Renal cortex interstitium (tissue), 11 donors: ENCODE results near the gene THSD7B. TPM values are rescaled to one million over a fixed set of nuclear protein-coding genes. Genes with fewer than 3 reads are reported as not detected.
"Not testable (repeated sequence)": the region's sequence is repeated elsewhere in the genome, so short reads cannot be mapped to it uniquely, and the experiment has no call there.

Experiments
- DNase-seq, 11 donors: peaks; one replicate each; pipeline ENCODE4 v3.0.0-alpha.2; 2013; ENCODE audit warnings: low read depth in 9 of 11, low spot score in 4 of 11; ENCODE audit errors: extremely low read depth in 1 of 11
- polyA plus RNA-seq, 3 donors: library from polyadenylated mRNA; unstranded; fragments of 120-200 nt; gene quantifications; one replicate each; pipeline ENCODE4 v1.2.1, GENCODE V29; 2013; ENCODE audit not compliant: insufficient read length in 3 of 3

Gene THSD7B
- polyA plus RNA-seq, 3 donors = 2.5 to 5.6 (median 2.9) TPM

DNA sequence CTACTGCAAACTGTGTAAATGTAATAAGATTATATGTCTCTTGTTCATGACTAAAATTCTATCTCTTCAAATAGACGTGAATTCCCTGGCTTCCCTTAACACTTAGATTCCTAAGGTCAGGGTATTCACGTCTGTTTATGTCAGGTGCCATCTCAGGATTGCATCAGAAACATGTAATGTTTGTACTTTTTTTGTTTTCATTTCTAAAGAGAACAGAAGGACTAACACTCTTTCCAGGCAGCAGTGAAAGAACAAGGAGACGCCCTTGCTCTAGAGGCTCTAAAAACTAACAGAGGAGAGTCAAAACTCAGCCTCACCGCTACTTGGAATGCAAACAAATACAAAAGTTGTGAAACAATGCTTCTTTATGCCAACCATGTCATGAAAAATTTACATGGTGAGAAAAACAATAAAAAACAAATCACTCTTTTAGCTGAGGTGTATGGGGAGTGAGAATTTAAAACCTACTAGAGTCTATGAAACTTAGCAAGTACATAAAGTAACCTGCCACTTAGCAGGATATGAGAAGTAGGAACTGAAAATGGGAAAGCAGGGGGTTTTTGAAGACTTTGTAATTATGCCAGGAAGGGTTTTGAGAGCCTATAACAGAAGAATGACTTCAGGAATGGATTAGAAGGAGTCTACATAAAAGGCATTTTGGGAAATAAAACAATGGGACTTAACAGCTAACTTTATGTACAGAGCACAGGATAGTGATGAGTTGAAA lies 522.7 kb downstream of the THSD7B start:
- no peak for DNase-seq

DNA sequence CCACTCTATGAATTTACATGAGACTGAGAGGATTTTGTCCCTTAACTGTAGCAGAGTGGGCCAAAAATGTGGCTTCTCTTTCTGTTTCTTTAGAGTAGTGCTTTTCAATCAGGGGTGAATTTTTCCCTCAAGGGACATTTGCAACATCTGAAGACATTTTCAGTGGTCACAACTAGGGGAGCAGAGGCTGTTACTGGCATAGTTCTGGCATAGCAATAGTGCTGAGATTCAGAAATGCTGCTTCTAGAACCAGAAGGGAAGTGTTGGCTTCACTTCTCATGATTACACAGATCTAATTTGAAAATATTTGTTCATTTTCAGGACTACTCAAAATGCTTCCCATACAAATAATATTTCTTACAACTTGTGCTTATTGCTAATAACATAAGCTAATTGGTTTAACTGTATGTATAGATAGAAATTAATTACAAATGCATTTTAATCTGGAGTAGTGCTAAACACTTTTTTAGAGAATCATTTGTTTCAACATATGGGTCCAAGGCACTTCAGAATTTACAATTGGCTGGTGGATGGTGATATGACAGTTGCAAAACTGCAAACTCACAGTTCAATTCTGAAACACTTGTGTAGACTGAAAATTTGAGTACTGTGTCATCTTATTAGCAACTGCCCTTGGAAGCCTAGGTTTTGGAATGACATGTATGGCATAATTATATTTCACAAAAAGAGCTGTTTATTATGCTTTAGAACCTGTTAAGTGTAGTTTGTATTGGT lies 526.7 kb downstream of the THSD7B start:
- DNase-seq = no peak

DNA sequence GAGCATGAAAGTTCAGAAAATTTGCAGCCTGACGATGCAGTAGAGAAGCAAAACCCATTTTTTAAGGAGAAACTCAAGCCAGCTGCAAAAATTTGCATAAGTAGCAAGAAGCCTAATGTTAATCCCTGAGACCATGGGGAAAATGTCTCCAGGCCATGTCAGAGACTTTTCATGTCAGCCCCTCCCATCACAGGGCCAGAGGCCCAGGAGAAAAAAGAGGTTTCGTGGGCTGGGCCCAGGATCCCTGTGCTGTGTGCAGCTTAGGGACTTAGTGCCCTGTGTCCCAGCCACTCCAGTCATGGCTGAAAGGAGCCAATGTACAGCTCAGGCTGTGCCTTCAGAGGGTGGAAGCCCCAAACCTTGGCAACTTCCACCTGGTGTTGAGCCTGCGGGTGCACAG lies 533.0 kb downstream of the THSD7B start:
- no peak for DNase-seq

DNA sequence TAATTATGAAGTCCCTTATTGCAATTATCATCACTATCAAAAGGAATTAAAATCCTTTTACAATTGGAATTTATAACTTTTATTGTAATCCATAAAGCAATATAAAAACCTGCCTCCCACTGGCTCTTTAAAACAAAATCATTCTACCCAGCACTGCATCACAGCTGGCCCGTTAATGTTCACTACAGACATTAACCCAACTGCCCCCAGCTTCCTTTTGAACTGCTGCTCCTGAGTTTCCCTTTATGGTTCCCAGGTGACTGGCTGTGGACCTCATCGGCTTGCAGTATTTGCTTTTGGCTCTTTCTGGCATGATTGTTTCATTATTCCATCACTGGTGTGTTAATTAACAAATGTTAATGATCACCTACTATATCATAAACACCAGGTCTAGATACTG lies 535.6 kb downstream of the THSD7B start:
- DNase-seq = no peak

DNA sequence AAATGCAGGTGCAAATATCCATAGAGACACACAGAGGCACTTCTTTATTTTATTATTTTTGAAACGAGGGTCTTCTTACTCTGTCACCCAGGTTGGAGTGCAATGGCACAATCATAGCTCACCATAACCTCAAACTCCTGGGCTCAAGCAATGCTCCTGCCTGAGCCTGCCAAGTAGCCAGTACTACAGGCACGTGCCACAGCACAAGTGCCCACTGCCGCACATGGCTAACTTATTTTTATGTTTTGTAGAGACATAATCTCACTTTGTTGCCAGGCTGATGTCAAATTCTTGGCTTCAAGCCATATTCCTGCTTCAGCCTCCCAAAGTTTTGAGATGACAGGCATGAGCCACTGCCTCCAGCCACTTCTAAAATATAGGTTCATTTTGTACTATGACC lies 537.6 kb downstream of the THSD7B start:
- no peak for DNase-seq

DNA sequence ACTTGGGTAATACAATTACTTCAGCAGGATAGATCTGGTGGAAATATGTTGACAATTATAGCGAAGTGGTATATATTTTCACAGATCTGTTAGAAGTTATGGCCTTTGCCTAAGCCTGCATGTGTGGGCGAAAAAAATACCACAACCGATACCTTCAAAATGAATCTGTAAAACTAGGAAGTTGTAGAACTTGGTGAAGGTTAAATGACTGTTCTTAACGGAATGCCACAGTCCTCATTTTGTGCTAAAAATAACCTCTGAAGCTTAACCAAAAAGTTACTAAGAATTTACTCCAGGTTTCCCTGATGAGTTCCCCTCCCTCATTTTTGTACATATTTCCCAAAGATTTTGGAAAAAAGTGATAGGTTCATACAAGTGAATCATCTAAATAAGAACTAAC lies 550.7 kb downstream of the THSD7B start:
- no peak for DNase-seq

DNA sequence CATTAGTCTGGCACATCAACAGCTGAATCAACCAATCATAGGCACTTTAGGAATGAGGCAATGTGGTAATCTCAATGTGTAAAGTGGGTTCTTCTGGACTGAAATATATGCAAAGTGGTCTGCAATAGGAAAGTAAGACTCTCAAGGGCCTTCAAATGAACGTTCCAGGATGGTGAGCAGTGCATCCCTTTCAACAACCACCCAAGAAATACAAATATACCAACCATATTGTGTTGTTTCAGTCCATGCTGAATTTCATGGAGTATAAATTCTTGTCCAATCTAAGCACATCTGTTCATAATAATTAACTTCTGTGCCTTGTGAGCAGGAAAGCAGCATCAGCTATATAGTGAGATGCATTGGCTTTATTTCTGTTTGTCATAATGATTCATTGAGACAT lies 556.2 kb downstream of the THSD7B start:
- no peak for DNase-seq

DNA sequence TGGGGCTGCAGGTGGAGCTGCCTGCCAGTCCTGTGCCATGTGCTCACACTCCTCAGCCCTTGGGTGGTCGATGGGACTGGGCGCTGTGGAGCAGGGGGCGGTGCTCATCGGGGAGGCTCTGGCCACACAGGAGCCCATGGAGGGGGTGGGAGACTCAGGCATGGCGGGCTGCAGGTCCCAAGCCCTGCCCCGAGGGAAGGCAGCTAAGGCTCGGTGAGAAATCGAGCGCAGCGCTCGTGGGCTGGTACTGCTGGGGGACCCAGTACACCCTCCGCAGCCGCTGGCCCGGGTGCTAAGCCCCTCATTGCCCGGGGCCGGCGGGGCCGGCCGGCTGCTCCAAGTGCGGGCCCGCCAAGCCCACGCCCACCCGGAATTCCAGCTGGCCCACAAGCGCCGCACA lies 566.2 kb downstream of the THSD7B start:
- not testable (repeated sequence) for DNase-seq

DNA sequence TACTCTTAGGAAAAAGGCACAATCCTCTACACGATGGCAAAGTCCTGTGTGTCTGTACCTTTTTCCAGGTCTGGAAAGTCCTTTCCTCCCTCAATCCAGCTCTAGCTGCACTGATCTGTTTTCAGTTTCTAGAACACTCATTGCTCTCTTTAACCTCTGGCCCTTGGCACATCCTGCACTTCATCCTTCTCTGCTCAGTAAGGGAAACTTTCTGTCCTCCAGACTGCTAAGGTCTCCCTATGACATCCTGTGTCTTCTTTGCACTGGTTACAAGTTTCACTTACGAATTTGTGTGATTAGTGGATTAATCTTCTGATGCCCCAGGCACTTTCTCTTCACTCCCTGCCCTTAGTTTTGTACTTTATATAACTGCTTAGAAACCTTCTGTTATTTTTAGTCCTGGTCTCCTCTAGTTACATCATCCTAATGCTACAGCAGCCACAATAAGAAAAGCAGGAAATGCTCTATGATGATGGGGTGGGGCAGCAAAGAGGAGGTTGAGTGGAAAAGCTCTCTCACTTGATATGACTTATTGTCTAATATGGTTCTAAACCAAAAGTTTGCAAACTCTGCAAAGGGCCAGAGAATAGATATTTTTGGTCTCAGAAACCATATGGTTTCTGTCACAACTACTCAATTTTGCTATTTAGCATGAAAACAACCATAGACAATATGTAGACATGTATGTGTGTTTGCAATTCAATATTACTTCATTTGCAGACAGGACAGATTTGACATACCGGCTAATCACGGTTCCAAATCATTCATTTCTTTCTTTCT lies 568.2 kb downstream of the THSD7B start:
- no peak for DNase-seq

DNA sequence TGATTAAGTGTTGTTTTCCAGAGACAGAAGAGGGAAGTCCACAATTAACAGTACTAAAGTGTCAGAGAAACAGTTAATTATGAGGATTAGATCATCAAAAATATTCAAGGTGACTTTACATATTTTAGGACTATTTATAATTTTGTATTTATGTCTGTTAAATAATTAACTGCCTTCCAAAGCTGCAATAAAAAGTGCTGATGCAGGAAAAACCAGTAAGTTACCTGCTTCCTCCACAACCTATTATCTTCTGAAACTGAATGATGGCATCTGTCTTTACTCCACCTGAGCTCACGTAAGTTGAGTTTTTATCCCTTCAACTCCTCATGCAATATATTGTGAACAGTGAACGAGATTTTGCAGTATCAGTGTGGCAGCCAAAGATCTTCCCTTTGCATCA lies 570.7 kb downstream of the THSD7B start:
- no peak for DNase-seq

DNA sequence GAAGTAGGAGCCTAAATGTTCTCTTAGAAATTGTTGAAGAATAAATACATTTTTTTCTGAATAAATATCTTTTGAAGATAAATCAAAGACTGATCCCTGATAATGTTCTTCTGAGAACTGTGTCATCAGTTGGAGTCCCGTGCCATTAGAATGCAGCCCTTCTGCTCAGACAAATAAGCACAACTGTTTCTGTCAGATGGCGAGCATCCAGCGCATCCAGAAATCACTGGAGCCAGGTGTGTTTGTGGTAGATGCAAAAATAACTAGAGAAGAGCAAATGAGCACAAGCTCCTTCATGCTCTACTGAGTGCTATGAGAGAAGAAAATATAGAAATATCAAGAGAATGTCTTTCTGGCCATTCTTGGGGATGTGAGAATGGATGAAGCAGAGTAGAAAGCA lies 573.7 kb downstream of the THSD7B start:
- no peak for DNase-seq

DNA sequence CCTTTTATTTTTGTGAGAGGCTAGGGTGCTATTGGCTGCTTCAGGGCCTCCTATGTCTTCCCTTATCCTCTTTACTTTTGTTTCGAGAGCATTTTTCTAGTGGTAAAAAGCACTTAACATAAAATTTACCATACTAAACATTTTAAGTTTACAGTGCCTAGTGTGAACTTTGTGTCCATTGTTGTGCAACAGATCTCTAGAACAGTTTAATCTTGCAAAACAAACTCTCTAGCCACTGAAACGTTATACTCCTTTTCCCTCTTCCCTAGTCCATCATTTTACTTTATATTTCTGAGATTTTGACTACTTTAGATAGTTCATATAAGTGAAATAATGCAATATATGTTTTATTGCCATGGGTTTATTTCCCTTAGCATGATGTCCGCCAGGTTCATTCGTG lies 580.6 kb downstream of the THSD7B start:
- no peak for DNase-seq

DNA sequence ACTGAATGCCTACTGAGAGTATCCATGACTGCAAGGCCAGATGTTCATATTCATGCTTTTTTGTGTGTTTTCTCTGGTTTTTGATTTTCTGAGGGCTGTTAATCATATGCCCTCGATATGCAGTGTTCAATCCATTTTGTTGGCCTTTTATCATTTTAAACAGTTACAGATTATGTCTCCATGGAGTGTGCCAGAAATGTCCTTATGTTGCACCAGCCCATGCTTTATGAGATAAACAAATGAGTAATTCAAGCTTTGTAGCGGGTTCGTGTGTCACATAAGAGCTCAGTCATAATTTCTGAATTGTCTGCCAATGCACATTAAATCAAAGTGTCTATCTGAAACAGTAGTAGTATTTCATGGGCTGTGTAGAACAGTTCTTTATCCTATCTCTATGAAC lies 583.0 kb downstream of the THSD7B start:
- no peak for DNase-seq

DNA sequence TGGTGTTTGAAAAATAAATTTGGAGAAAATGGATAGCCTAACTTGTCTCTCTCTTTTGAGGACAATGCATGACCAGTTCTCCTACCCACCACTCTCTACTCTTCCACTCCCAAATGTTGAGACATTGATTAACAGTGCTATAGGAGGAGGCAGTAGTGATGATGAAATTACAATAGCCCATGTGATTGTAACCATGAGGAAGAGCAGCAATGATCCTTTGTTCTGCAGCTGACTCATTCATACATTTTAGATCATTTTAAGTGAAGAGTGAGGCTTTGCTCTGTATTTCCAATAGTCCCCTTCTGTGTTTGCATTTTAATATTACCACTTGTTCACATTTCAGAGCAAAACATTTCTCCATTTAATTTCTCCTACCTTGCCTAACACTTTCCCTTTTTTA lies 592.3 kb downstream of the THSD7B start:
- DNase-seq = no peak

DNA sequence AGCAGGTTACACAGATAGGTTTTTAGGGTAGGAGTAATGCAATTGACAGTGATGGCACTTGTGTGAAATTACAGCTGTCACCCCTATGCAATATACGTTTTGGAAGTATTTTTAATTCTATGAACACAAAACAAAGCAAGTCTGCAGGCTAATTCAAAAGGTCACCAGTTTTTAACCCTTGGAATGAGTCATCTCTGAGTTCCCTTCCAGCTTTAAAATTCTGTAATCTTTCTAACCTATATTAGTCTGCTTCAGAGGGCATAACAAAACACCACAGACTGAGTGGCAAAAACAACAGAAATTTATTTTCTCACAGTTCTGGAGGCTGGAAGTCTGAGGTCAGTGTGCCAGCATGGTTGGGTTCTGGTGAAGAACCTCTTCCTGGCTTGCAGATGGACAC lies 602.0 kb downstream of the THSD7B start:
- no peak for DNase-seq

DNA sequence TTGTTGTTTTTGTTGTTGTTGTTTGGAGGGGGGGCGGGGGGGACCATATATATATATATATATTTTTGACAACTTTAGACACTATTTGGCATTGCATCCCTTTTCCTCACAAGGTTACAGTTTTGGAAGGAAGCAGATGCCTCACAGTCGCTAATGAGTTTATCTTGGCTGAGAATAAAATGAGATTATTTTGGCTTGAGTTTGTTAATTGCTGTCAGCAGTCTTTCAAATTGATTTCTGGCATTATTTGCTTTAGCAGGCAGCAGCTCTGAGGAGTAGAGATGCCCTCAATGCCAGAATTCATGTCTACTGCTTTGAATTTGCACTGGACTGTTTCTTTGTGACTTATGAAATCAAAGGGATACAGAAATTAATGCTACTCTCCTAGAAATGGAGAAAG lies 603.8 kb downstream of the THSD7B start:
- DNase-seq = no peak

DNA sequence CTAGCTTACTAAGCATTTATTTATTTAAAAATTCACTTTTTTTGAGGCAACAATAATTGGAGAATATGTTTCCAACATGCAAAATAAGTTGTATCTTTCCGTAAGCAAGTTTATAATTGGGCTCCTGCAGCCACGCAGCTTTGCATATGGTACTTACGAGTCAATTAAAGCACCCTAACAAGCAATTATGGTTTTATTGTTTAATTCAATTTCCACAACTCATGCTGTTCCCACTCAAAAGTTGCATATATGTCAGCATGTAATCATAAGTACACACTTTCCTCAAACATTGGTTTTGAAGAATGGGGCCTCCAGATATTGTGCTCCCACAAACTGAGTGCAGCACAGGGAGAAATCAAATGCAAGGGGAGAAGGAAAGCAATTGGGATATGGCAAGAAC lies 613.8 kb downstream of the THSD7B start:
- no peak for DNase-seq

DNA sequence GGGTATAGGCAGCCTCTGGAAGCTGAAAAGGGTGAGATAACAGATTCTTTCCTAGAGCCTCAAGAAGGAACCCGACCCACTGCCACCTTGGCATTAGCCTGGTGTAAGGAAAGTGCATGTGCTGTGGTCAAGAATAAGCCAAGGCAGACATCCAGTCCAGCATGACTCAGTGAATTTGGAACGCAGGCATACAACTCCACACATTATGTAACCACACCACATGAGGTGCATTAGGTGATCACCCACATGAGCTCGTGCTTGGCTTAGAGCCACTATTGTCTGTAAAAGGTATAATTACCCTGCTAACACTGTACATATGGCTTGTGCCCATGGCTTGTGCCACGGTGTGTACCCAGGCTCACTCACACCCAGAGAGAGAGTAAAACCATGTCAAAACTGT lies 615.3 kb downstream of the THSD7B start:
- DNase-seq = no peak

DNA sequence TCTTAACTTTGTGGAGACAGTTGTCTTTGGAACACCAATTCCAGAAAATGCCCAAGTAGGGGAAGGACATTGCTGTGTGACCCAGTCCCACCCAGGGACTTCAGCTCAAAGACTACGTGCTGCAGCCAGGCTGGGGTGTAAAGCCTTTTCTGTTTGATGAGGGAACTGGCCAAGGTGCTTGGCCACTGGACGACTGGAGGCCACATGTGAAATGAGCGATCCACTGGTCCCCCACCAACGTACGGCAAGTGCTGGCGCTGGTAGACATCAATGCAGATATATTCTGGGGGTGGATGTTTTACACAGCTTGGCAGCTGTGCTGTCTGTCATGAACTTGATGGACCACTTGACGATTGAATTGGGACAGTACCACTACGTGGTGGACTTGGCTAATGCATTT lies 616.4 kb downstream of the THSD7B start:
- no peak for DNase-seq

DNA sequence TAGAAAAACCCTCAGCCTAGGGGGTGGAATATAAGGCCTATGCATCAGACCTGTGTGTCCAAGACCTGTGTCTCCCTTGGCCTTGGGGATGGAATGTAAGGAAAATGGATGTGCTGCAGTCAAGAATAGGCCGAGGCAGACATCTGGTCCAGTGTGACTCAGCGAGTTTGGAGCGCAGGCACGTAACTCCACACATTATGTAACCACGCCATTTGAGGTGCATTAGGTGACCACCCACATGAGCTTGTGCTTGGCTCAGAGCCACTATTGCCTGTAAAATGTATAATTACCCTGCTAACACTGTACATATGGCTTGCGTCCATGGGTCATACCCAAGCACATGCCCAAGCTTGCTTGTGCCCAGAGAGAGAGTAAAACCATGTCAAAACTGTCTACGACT lies 618.0 kb downstream of the THSD7B start:
- peak in 1 of 11 donors; percentile 3 for DNase-seq
